ENCODE results near the gene PEBP1. TPM values are rescaled to one million over a fixed set of nuclear protein-coding genes. Genes with fewer than 3 reads are reported as not detected.

Gene PEBP1
- total and polyA plus RNA-seq, 10 of the 15 experiments (the other 5 are each of a cell fraction or from before 2014, with no cell fraction given): 79.4 to 415 (median 206) TPM

DNA sequence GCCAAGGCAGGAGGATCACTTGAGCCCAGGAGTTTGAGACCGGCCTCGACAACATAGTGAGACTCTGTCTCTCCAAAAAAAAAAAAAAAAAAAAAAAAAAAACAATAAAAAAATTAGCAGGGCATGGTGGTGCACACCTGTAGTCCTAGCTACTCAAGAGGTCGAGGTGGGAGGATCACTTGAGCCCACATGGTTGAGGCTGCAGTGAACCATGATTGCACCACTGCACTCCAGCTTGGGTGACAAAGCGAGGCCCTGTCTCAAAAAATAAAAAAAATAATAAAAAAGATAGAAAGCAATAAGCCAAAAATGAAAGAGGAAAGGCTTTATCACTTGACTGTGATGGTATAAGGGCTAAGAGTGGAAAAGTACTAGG is 10.2 kb upstream of the PEBP1 start:
- no peaks in the 10 kb centered on the region; the same call in 2 of the 3 replicates for H3K9me3 ChIP-seq (replicated peaks; ENCODE audit: control insufficient read depth, insufficient read depth, low read length)
- no peaks in the 10 kb centered on the region for H3K4me1 ChIP-seq (ENCODE audit: control insufficient read depth, insufficient read depth, low read length)
- H3K27ac ChIP-seq (ENCODE audit: control insufficient read depth, insufficient read depth): no peak overlapping the region
- SMC1A ChIA-PET (ENCODE audit: uncharacterized antibody, unreplicated experiment): interaction anchor here (1.6 kb wide), 1 partner anchor 250 kb away, joined by 8 read pairs; no protein-coding TSS in a partner anchor
- H3K36me3 ChIP-seq (ENCODE audit: control insufficient read depth in 2 of 2, insufficient read depth in 2 of 2, low read length in 1 of 2): no peaks in the 10 kb centered on the region; a peak in 1 of 4 replicates
- H2AFZ ChIP-seq (ENCODE audit: control insufficient read depth, low read depth, low read length): no peak overlapping the region
- 47% methylated on average over 2 of the region's 4 CpGs for WGBS (ENCODE audit: insufficient coverage, insufficient replicate concordance, low lambda C conversion rate, missing lambda C conversion rate)
- POLR2A ChIA-PET: interaction anchor here (0.7 kb wide), 2 partner anchors 21 to 64 kb away, joined by 3 to 10 read pairs; no protein-coding TSS in a partner anchor
- in situ Hi-C loops (cut with MboI): loop anchor here (25.0 kb wide), 1 partner anchor 1537 kb away; the partner anchor contains the start of gene PRKAB1
- no peaks in the 10 kb centered on the region for H3K79me2 ChIP-seq (ENCODE audit: control insufficient read depth, insufficient read depth, low read length)
- ATAC-seq (no peak), FAIRE-seq (no peak), DNase-seq (ENCODE audit: low read depth, low spot score) (no peak)
- H3K4me3 ChIP-seq: no peak overlapping the region
- no peaks in the 10 kb centered on the region for H4K20me1 ChIP-seq (ENCODE audit: control insufficient read depth, insufficient read depth)
- no peaks in the 10 kb centered on the region for H3K27me3 ChIP-seq (replicated peaks in 1 of 2; ENCODE audit: control insufficient read depth in 2 of 2, insufficient read depth in 2 of 2, low read length in 1 of 2)
- CTCF ChIA-PET: interaction anchor here (1.7 kb wide), 1 partner anchor 250 kb away, joined by 5 read pairs; no protein-coding TSS in a partner anchor
- BruUV-seq (replicated peaks): no TSS peak
- TF ChIP-seq ZNF687 (IDR thresholded peaks at IDR 0.05): no peak
- TF ChIP-seq IRF5 (IDR thresholded peaks at IDR 0.05; ENCODE audit: borderline replicate concordance): no peak
- TF ChIP-seq BCLAF1 (IDR thresholded peaks at IDR 0.05): no peak
- no peak for TF ChIP-seq IKZF2 (IDR thresholded peaks at IDR 0.05)
- no peak for TF ChIP-seq SIN3A (IDR thresholded peaks at IDR 0.05; ENCODE audit: low read depth, low read length)
- no peak for TF ChIP-seq MXI1 (IDR thresholded peaks at IDR 0.05; ENCODE audit: low read depth, low read length)
- intact Hi-C loops (cut with micrococcal nuclease; ENCODE audit: unreplicated experiment): no loop called here
- no peak overlapping the region for H3K4me2 ChIP-seq (ENCODE audit: control insufficient read depth, insufficient read depth)
- no peak overlapping the region for H3K9ac ChIP-seq (ENCODE audit: control insufficient read depth, insufficient read depth, low read length)
- RAD21 ChIA-PET (ENCODE audit: unreplicated experiment): interaction anchor here (0.6 kb wide), 1 partner anchor 233 kb away, joined by 3 read pairs; no protein-coding TSS in a partner anchor

Data from GM12878 (cell line).